Measurements from ENCODE around the gene TRPC6.
"Not testable (repeated sequence)": the region's sequence is repeated elsewhere in the genome, so short reads cannot be mapped to it uniquely, and the experiment has no call there.

TRPC6 gene

DNA sequence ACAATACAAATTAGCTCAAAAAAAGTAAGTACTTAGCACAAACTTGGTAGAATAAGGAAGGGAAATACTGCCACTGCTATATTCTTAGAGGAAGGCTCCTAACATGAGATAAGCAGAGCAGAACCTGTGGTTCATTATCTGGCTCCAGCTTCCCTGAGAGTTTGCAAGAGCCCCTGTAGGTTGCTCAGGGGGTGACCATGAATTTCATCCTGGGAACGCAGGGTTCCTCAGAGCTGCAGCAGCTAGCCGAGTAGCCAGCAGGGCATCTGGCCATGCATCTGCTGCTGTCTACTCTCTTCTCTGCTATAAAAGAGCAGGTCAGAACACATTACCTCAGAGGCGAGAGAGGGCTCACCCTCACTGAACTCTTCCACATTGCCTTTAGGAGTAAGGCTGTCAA, 67.3 kb downstream of the TRPC6 start:
- DNase-seq: no peak

- no peak for DNase-seq
These were observed 72.7 kb downstream of the TRPC6 start for GRCh38 chr11:101511065-101511464.

DNA sequence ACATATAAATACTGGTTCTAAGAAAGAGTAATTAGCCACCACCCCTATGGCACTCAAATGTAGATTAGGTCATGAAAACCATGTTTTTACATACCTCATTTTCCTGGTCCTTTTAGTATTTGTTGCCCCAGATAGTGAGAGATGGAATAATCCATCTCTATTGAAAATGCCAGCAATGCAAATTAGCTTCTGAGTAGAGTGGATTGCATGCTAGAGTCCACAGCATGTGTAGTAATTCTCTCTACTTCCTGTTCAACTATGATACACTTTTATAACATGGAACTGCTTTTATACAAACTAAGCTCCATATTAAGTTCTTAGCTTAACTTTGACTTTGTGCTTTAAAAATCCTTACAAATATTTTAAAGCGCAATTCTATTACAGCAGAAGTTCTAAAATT, 73.2 kb downstream of the TRPC6 start:
- no peak for DNase-seq

- DNase-seq: no peak
These were observed 73.9 kb downstream of the TRPC6 start for GRCh38 chr11:101509922-101510321.

- DNase-seq: no peak
These were observed 75.4 kb downstream of the TRPC6 start for GRCh38 chr11:101508370-101508769.

- no peak for DNase-seq
These were observed 84.9 kb downstream of the TRPC6 start for GRCh38 chr11:101498891-101499290.

GRCh38 chr11:101497291-101497690, 86.5 kb downstream of the TRPC6 start:
- no peak for DNase-seq

DNA sequence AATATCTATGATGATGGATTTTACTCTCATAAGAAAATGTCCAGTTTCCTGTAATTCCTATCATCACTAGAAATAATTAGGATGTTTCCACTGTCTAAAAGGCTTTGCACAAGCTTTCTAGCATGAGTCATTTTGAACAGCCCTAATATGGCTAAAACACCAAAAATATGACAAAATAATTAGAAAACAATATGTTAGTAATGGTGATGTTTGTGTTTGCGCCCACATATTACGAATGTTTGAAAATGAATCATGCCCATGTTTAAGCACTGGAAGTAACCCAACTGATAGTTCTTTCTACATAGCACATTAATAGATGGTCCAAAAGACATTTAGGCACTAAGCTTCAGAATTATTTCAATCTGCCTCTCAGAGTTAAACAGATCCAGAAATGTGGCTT, 96.0 kb downstream of the TRPC6 start:
- no peak for DNase-seq

DNA sequence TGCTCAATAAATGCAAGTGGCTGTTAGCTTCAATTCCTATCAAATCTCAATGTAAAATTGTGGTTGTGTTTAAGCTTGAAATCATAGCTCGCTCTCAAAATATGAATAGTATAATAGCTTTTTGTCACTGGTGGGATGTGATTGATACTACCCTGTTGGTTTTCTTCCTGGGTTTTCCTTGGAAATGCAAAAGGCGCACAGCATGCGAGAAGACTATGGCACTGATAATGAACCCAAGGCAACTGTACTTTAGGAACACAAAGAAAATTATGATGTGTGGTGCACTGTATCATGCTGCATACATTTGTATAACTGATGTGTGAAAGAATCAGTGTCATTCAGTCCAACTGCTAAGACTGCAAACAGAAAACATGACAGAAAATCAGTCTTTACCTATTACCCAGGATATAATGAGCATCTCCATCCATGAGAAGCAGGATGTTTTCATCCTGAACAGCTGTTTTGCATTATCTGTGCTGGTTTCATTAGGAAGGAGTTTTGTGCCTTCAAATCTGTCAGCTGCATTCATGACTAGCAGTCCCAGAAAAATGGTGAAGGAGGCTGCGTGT, 101.2 kb downstream of the TRPC6 start:
- DNase-seq: no peak

GRCh38 chr11:101478587-101479369, 105.0 kb downstream of the TRPC6 start:
- DNase-seq: no peak

- no peak for DNase-seq
These were observed 105.9 kb downstream of the TRPC6 start for GRCh38 chr11:101477926-101478325.

DNA sequence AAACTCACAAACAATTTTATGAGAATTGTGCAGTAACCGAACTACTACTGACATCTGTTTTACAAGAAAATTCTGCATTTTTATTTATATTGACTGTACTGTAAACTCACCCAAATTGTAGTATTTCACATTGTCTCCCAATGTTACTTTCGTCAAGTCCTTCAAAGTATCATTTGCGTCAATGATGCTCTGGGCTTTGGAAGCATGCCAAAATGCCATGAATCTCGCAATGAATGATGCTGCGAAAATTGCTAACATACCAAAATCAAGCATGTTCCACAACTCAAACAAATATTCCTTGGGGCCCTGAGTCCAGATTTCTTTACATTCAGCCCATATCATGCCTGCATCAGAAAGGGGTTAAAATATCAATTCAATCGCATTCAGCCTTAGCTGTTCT, 107.6 kb downstream of the TRPC6 start:
- no peak for DNase-seq

GRCh38 chr11:101475699-101476098, 108.1 kb downstream of the TRPC6 start:
- no peak for DNase-seq

DNA sequence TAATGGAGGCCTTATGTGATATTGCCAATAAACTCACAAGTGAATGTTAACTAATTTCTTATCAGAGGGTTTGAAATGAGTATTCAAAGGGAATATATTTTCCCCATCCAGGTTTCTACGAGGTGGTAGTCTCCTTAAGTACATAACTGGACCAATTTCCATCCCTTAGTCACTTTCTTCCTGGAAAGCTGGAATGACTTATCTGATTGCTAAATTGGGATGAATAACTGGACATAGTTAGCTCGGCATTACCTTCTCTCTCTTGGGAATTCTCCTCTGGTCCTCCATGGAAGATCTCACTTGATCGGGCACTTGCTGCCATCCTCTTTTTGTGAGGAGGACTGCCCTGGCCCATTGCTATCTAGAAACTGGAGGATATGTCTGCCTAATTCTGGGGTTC, 109.1 kb downstream of the TRPC6 start:
- no peak for DNase-seq

DNA sequence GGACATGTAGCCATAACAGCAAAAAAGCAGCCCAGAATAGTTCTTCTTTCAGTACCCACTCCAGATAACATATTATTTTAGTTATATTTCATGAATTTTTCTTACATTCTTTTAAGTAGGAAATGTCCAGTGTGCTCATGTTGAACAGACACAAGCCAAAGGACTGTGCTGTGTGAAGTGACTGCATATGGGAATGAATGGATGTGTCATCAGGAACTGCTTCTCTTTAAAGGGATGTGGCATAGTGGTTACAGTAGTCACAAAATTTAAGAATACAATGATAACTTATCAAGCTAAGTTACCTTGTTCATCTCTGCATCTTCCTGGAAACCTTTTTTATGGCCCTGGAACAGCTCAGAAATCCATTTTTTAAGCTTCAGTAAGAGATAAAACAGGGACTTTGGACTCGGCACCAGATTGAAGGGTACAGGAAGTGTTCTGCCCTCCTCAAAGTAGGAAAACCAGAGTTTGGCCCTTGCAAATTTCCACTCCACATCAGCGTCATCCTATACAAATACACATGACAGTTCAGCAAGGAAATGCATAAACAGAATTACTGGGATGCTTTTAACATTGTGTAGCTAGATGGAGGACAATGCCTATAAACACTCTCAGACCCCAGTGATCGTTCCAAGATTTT, 112.8 kb downstream of the TRPC6 start:
- no peak for DNase-seq

DNA sequence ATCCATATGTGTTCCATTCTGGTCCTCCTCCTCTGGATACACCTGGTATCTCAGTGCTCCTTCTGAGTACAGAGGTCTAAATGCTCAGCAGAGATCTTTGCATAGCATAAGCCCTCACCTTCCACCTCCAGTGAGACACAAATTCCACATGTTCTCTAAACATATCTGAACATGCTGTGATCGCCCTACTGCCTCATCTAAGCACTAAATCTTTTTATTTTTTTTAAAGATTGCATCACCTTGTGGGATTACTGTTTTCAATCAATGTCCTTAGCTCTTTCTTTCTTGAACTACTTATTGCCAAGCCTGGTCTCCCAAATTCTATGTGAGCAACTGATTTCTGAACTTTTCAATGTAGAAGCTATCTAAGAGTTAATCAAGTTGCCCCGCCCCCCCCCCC, 113.4 kb downstream of the TRPC6 start:
- DNase-seq: no peak

DNA sequence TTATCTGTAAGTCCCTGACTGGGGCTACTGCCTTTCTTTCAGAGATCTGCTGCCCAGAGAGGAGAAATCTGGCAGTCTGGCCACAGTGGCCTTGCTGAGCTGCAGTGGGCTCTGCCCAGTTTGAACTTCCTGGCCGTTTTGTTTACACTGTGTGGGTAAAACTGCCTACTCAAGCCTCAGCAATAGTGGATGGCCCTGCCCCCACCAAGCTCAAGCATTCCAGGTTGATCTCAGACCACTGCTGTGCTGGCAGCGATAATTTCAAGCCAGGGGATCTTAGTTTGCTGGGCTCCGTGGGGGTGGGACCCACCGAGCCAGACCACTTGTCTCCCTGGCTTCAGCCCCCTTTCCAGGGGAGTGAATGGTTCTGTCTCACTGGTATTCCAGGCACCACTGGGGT, 117.5 kb downstream of the TRPC6 start:
- no peak for DNase-seq

GRCh38 chr11:101464388-101464787, 119.4 kb downstream of the TRPC6 start:
- not testable (repeated sequence) for DNase-seq

DNA sequence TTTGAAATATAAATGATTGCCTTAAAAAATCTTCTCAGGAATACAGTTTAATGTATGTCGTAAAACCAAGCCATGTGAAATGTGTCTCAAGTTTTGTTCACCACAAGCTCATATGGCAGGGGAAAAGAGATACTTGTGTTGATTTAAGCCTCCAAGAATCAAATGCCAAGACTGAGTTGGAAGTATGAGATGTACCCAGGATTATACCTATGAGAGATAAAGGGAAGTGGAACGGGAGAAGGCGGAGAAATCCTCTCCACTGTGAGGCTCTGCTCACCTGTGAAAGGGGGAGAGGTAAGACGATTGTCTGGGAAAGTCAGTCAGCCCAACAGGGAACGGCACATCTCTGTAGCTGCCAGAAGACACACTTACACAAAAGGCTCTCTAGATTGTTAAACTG, 124.8 kb downstream of the TRPC6 start:
- DNase-seq: no peak

- no peak for DNase-seq
These were observed 125.6 kb downstream of the TRPC6 start for GRCh38 chr11:101458161-101458560.

GRCh38 chr11:101456812-101457211, 127.0 kb downstream of the TRPC6 start:
- DNase-seq: no peak

- no peak for DNase-seq
These were observed 130.1 kb downstream of the TRPC6 start for GRCh38 chr11:101453682-101454081.

- DNase-seq: no peak
These were observed 134.8 kb downstream of the TRPC6 start for GRCh38 chr11:101448881-101449442.

DNA sequence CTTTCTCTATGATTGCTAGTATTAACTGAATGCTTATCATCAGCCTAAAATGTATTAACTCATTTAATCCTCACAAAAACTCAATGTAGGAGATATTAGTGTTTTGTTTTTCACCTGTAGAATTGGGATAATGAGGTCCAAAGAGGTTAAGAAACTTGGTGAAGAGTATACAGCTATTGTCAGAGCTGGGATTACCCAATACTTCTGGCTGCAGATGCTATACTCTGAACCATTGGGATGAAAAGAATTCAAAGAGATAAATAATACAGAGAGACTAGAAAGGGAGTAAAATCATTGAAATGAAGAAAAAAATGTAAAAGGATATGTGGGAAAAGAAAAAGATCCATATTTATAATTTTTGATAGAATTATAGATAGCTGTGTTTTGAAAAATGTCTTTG, 137.1 kb downstream of the TRPC6 start:
- no peak for DNase-seq
